ENCODE results near the gene MTHFS.

DNA sequence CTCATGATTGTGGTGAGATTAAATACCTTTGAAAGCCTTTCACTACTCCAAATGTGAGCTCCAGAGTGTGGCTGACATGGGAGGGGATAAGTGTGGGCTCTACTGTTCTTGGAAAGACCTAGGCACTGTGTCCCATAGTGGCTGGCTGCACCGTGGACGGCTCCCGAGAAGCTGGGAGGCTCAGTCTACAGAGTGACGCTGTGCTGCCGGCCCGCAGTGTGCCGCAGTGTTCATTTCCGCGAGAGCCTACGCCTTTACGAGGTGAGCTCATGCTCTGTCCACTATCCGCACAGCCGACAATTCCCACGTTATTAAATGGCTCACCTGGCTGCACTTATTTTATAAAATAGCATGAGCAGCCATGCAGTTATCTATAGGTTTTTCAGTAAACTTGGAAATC is 66.9 kb downstream of the MTHFS start:
- TF ChIP-seq, protein P1, sequence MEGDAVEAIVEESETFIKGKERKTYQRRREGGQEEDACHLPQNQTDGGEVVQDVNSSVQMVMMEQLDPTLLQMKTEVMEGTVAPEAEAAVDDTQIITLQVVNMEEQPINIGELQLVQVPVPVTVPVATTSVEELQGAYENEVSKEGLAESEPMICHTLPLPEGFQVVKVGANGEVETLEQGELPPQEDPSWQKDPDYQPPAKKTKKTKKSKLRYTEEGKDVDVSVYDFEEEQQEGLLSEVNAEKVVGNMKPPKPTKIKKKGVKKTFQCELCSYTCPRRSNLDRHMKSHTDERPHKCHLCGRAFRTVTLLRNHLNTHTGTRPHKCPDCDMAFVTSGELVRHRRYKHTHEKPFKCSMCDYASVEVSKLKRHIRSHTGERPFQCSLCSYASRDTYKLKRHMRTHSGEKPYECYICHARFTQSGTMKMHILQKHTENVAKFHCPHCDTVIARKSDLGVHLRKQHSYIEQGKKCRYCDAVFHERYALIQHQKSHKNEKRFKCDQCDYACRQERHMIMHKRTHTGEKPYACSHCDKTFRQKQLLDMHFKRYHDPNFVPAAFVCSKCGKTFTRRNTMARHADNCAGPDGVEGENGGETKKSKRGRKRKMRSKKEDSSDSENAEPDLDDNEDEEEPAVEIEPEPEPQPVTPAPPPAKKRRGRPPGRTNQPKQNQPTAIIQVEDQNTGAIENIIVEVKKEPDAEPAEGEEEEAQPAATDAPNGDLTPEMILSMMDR (IDR thresholded peaks at IDR 0.05): no peak
- TF ChIP-seq POLR2A (IDR thresholded peaks at IDR 0.05): no peak
- no peak for TF ChIP-seq POLR2AphosphoS5 (IDR thresholded peaks at IDR 0.05)
- no peak for TF ChIP-seq EP300 (IDR thresholded peaks at IDR 0.05)
